Esophagus muscularis mucosa (tissue), 3 donors: Measurements from ENCODE around the gene PLEKHA3.

Experiments used
- CTCF ChIP-seq, 3 experiments: fragments of 200-600 bp in 2 of 3; fragments of 450-650 bp in 1 of 3; sonication (generic) in 2 of 3; IDR thresholded peaks; one replicate each; pipeline ENCODE4 v1.5.1; 2017 to 2019; ENCODE audit warnings: antibody characterized with exemption in 3 of 3, mild to moderate bottlenecking in 2 of 3, moderate library complexity in 1 of 3
- POLR2A ChIP-seq: fragments of 450-650 bp; IDR thresholded peaks from one replicate; pipeline ENCODE4 v1.6.1; 2017; ENCODE audit warnings: antibody characterized with exemption, moderate library complexity, mild to moderate bottlenecking, low read depth
- POLR2AphosphoS5 ChIP-seq, 2 donors: sonication (generic); formaldehyde crosslinking; IDR thresholded peaks; one replicate each; pipeline ENCODE4 v1.6.1; 2017; ENCODE audit warnings: antibody characterized with exemption in 2 of 2

- TF ChIP-seq POLR2A, result peak; percentile 22
- no peak for TF ChIP-seq CTCF (IDR thresholded peaks at IDR 0.05)
- peak; percentile 86 to 89 for TF ChIP-seq POLR2AphosphoS5 (IDR thresholded peaks at IDR 0.05)
Measured at GRCh38 chr2:178480227-178481181, at the start of gene PLEKHA3.
